Measurements from ENCODE around the gene MYOM1.

Gene MYOM1

GRCh38 chr18:3261373-3262233 lies 41.8 kb upstream of the MYOM1 start, which contains the start of gene MYL12B:
TSS of gene MYL12B (plus strand) at chr18:3262133. CDS start at chr18:3272899, 10,766 bp downstream.
- H3K27me3 ChIP-seq (ENCODE audit: control insufficient read depth, insufficient read depth, low read length): no peaks in the 10 kb centered on the region
- no peaks in the 10 kb centered on the region for H3K9me3 ChIP-seq (ENCODE audit: control insufficient read depth, low read length)
- H3K9ac ChIP-seq: peak within 1 kb of the TSS; percentile 97
- peak within 1 kb of the TSS; percentile 87 for H3K4me3 ChIP-seq (ENCODE audit: low read depth, low read length)
- peaks cover 41% of the 10 kb centered on the region for H3K79me2 ChIP-seq
- H2AFZ ChIP-seq: peak within 1 kb of the TSS; percentile 92
- no peaks in the 10 kb centered on the region for H3K36me3 ChIP-seq (ENCODE audit: control insufficient read depth, insufficient read depth, low read length)
- peak; percentile 24 for TF ChIP-seq CTCF (IDR thresholded peaks at IDR 0.05)
- peak within 1 kb of the TSS; percentile 80 for H3K4me2 ChIP-seq (ENCODE audit: low read length)
- peaks cover 15% of the 10 kb centered on the region for H3K4me1 ChIP-seq
- peak within 1 kb of the TSS; percentile 95 for H3K27ac ChIP-seq

GRCh38 chr18:3260995-3261372 lies 41.2 kb upstream of the MYOM1 start:
- no peaks in the 10 kb centered on the region for H3K9me3 ChIP-seq (ENCODE audit: control insufficient read depth, low read length)
- H3K36me3 ChIP-seq (ENCODE audit: control insufficient read depth, insufficient read depth, low read length): no peaks in the 10 kb centered on the region
- peak overlapping the region; percentile 97 for H3K9ac ChIP-seq
- H3K4me2 ChIP-seq (ENCODE audit: low read length): peak overlapping the region; percentile 64
- H3K4me1 ChIP-seq: peaks cover 18% of the 10 kb centered on the region
- peak overlapping the region; percentile 92 for H2AFZ ChIP-seq
- H3K27ac ChIP-seq: peak overlapping the region; percentile 95
- H3K4me3 ChIP-seq (ENCODE audit: low read depth, low read length): peak overlapping the region; percentile 87
- peaks cover 38% of the 10 kb centered on the region for H3K79me2 ChIP-seq
- no peak for TF ChIP-seq CTCF (IDR thresholded peaks at IDR 0.05)
- no peaks in the 10 kb centered on the region for H3K27me3 ChIP-seq (ENCODE audit: control insufficient read depth, insufficient read depth, low read length)

- peaks cover 20% of the 10 kb centered on the region for H3K79me2 ChIP-seq
- H3K36me3 ChIP-seq (ENCODE audit: control insufficient read depth, insufficient read depth, low read length): no peaks in the 10 kb centered on the region
- H2AFZ ChIP-seq: no peak overlapping the region
- no peak overlapping the region for H3K9ac ChIP-seq
- no peaks in the 10 kb centered on the region for H3K27me3 ChIP-seq (ENCODE audit: control insufficient read depth, insufficient read depth, low read length)
- peaks cover 10% of the 10 kb centered on the region for H3K4me1 ChIP-seq
- no peak overlapping the region for H3K4me3 ChIP-seq (ENCODE audit: low read depth, low read length)
- H3K4me2 ChIP-seq (ENCODE audit: low read length): peak overlapping the region; percentile 63
- TF ChIP-seq CTCF (IDR thresholded peaks at IDR 0.05): no peak
- H3K9me3 ChIP-seq (ENCODE audit: control insufficient read depth, low read length): no peaks in the 10 kb centered on the region
- no peak overlapping the region for H3K27ac ChIP-seq
Measured at GRCh38 chr18:3257627-3258120, 37.9 kb upstream of the MYOM1 start.

GRCh38 chr18:3256693-3257626 lies 37.2 kb upstream of the MYOM1 start:
- peak overlapping the region; percentile 43 for H3K4me3 ChIP-seq (ENCODE audit: low read depth, low read length)
- peaks cover 17% of the 10 kb centered on the region for H3K79me2 ChIP-seq
- H3K4me2 ChIP-seq (ENCODE audit: low read length): peak overlapping the region; percentile 63
- H3K27ac ChIP-seq: peak overlapping the region; percentile 37
- no peaks in the 10 kb centered on the region for H3K36me3 ChIP-seq (ENCODE audit: control insufficient read depth, insufficient read depth, low read length)
- H3K9ac ChIP-seq: no peak overlapping the region
- H3K9me3 ChIP-seq (ENCODE audit: control insufficient read depth, low read length): no peaks in the 10 kb centered on the region
- H2AFZ ChIP-seq: no peak overlapping the region
- H3K27me3 ChIP-seq (ENCODE audit: control insufficient read depth, insufficient read depth, low read length): no peaks in the 10 kb centered on the region
- H3K4me1 ChIP-seq: peaks cover 10% of the 10 kb centered on the region
- no peak for TF ChIP-seq CTCF (IDR thresholded peaks at IDR 0.05)

Data from parathyroid adenoma (tissue), 2 donors.